ENCODE results near the gene TXNDC11. TPM values are rescaled to one million over a fixed set of nuclear protein-coding genes. Genes with fewer than 3 reads are reported as not detected.

The TXNDC11 gene
- total RNA-seq, 1 donor from 2014 or later: 38.3 TPM

- DNase-seq (ENCODE audit: low read depth): no peak
Observed at GRCh38 chr16:11691235-11691634, 51.4 kb downstream of the TXNDC11 start.

GRCh38 chr16:11689031-11689840 lies 53.4 kb downstream of the TXNDC11 start:
- no peak for DNase-seq (ENCODE audit: low read depth)

GRCh38 chr16:11688520-11688886 lies 54.2 kb downstream of the TXNDC11 start:
- no peak for DNase-seq (ENCODE audit: low read depth)

GRCh38 chr16:11687601-11688519 lies 54.8 kb downstream of the TXNDC11 start:
- no peak for DNase-seq (ENCODE audit: low read depth)

GRCh38 chr16:11686713-11687380 lies 55.8 kb downstream of the TXNDC11 start:
- no peak for DNase-seq (ENCODE audit: low read depth)

GRCh38 chr16:11685844-11686618 lies 56.6 kb downstream of the TXNDC11 start:
- peak; percentile 13 for DNase-seq (ENCODE audit: low read depth)

- DNase-seq (ENCODE audit: low read depth): no peak
Observed at GRCh38 chr16:11684231-11685025, 58.2 kb downstream of the TXNDC11 start.

GRCh38 chr16:11683145-11683544 lies 59.5 kb downstream of the TXNDC11 start:
- DNase-seq (ENCODE audit: low read depth): no peak

GRCh38 chr16:11682655-11683096 lies 60.0 kb downstream of the TXNDC11 start:
- DNase-seq (ENCODE audit: low read depth): peak; percentile 58

GRCh38 chr16:11681976-11682654 lies 60.5 kb downstream of the TXNDC11 start:
- DNase-seq (ENCODE audit: low read depth): no peak

GRCh38 chr16:11681556-11681955 lies 61.1 kb downstream of the TXNDC11 start:
- DNase-seq (ENCODE audit: low read depth): no peak

GRCh38 chr16:11679941-11680911 lies 62.4 kb downstream of the TXNDC11 start:
- no peak for DNase-seq (ENCODE audit: low read depth)

GRCh38 chr16:11679250-11679649 lies 63.4 kb downstream of the TXNDC11 start:
- DNase-seq (ENCODE audit: low read depth): no peak

- DNase-seq (ENCODE audit: low read depth): no peak
Observed at GRCh38 chr16:11677959-11678881, 64.4 kb downstream of the TXNDC11 start.

- DNase-seq (ENCODE audit: low read depth): peak; percentile 13
Observed at GRCh38 chr16:11677451-11677951, 65.2 kb downstream of the TXNDC11 start.

- no peak for DNase-seq (ENCODE audit: low read depth)
Observed at GRCh38 chr16:11676799-11677198, 65.9 kb downstream of the TXNDC11 start.

Measured in renal cortical epithelial cell (primary cell).